Peyer's patch (tissue), 4 donors: ENCODE measurements around the gene CCDC177. TPM values are rescaled to one million over a fixed set of nuclear protein-coding genes. Genes with fewer than 3 reads are reported as not detected.
A peak's percentile ranks its signal among the peaks of the same experiment; 100 is the strongest.

Experiments used
- DNase-seq, 3 donors: peaks; one replicate each; pipeline ENCODE4 v3.0.0-alpha.2; 2017 to 2019
- H3K27ac ChIP-seq, 4 donors: fragments of 200-600 bp; sonication (generic); one replicate each; pipeline ENCODE4 v1.5.1; 2016 to 2019
- H3K27me3 ChIP-seq, 2 donors: fragments of 200-600 bp; sonication (generic); one replicate each; pipeline ENCODE4 v1.5.1; 2019
- H3K36me3 ChIP-seq, 3 donors: fragments of 200-600 bp; sonication (generic); one replicate each; pipeline ENCODE4 v1.5.1; 2016 to 2019
- H3K4me1 ChIP-seq, 4 donors: fragments of 200-600 bp; sonication (generic); one replicate each; pipeline ENCODE4 v1.5.1; 2016 to 2019
- H3K4me3 ChIP-seq, 4 donors: fragments of 200-600 bp; sonication (generic); 1 replicate in 3 of 4; 2 replicates in 1 of 4; pipeline ENCODE4 v1.5.1; 2016 to 2019; ENCODE audit warnings: mild to moderate bottlenecking in 1 of 4
- H3K9me3 ChIP-seq, 4 donors: fragments of 200-600 bp; sonication (generic); one replicate each; pipeline ENCODE4 v1.5.1; 2016 to 2019; ENCODE audit warnings: mild to moderate bottlenecking in 1 of 4
- CTCF ChIP-seq, 6 experiments: fragments of 450-650 bp in 4 of 6; fragments of 200-600 bp in 2 of 6; sonication (generic) in 1 of 6; IDR thresholded peaks; one replicate each; pipeline ENCODE4 v1.5.1; 2017 to 2019; ENCODE audit warnings: antibody characterized with exemption in 6 of 6, mild to moderate bottlenecking in 3 of 6, moderate library complexity in 1 of 6
- POLR2A ChIP-seq, 2 donors: fragments of 450-650 bp; IDR thresholded peaks; one replicate each; pipeline ENCODE4 v1.5.1; 2017; ENCODE audit warnings: antibody characterized with exemption in 2 of 2, mild to moderate bottlenecking in 2 of 2, moderate library complexity in 2 of 2
- total RNA-seq, 4 donors: library from RNA; depleted of rRNA; stranded (reverse); fragments of >200 nt; gene quantifications; one replicate each; pipeline ENCODE4 v1.1.0, GENCODE V29; 2016

The CCDC177 gene
- total RNA-seq, 4 donors from 2014 or later = not detected

GRCh38 chr14:69595336-69595735, 20.7 kb upstream of the CCDC177 start:
- H3K4me3 ChIP-seq = no peak overlapping the region
- no peaks in the 10 kb centered on the region for H3K27me3 ChIP-seq
- H3K36me3 ChIP-seq = no peaks in the 10 kb centered on the region
- TF ChIP-seq POLR2A (IDR thresholded peaks at IDR 0.05) = no peak
- TF ChIP-seq CTCF (IDR thresholded peaks at IDR 0.05) = no peak
- H3K27ac ChIP-seq = no peak overlapping the region
- no peaks in the 10 kb centered on the region for H3K9me3 ChIP-seq
- no peak for DNase-seq
- no peaks in the 10 kb centered on the region for H3K4me1 ChIP-seq

- Histone ChIP-seq H3K27me3 (no peaks in the 10 kb centered on the region), H3K4me1 (no peaks in the 10 kb centered on the region), H3K36me3 (no peaks in the 10 kb centered on the region), H3K9me3 (no peaks in the 10 kb centered on the region), H3K4me3 (no peak overlapping the region), H3K27ac (no peak overlapping the region)
- TF ChIP-seq CTCF (IDR thresholded peaks at IDR 0.05) (no peak), POLR2A (IDR thresholded peaks at IDR 0.05) (no peak)
- DNase-seq = no peak
Measured at GRCh38 chr14:69594846-69595245, 20.2 kb upstream of the CCDC177 start.

- H3K4me1 ChIP-seq = no peaks in the 10 kb centered on the region
- H3K36me3 ChIP-seq = no peaks in the 10 kb centered on the region
- H3K27ac ChIP-seq = no peak overlapping the region
- no peak for DNase-seq
- no peak for TF ChIP-seq CTCF (IDR thresholded peaks at IDR 0.05)
- TF ChIP-seq POLR2A (IDR thresholded peaks at IDR 0.05) = no peak
- no peaks in the 10 kb centered on the region for H3K27me3 ChIP-seq
- H3K4me3 ChIP-seq = no peak overlapping the region
- H3K9me3 ChIP-seq = no peaks in the 10 kb centered on the region
Measured at GRCh38 chr14:69593018-69593677, 18.5 kb upstream of the CCDC177 start.

GRCh38 chr14:69591317-69591716, 16.6 kb upstream of the CCDC177 start:
- Histone ChIP-seq H3K27me3 (no peaks in the 10 kb centered on the region), H3K4me1 (peaks cover 0 to 8% (median 0%) of the 10 kb centered on the region in 4 donors), H3K4me3 (no peak overlapping the region), H3K27ac (no peak overlapping the region), H3K36me3 (no peaks in the 10 kb centered on the region), H3K9me3 (no peaks in the 10 kb centered on the region)
- DNase-seq = no peak
- no peak for TF ChIP-seq CTCF (IDR thresholded peaks at IDR 0.05)
- TF ChIP-seq POLR2A (IDR thresholded peaks at IDR 0.05) = no peak

- H3K36me3 ChIP-seq = no peaks in the 10 kb centered on the region
- peaks cover 0 to 8% (median 0%) of the 10 kb centered on the region in 4 donors for H3K4me1 ChIP-seq
- DNase-seq = peak in 2 of 3 donors; percentile 60 to 80
- no peaks in the 10 kb centered on the region for H3K27me3 ChIP-seq
- H3K27ac ChIP-seq = peak overlapping the region in 2 of 4 donors; percentile 50 to 56
- peak overlapping the region in 2 of 4 donors; percentile 6 to 15 for H3K4me3 ChIP-seq
- no peak for TF ChIP-seq POLR2A (IDR thresholded peaks at IDR 0.05)
- no peak for TF ChIP-seq CTCF (IDR thresholded peaks at IDR 0.05)
- no peaks in the 10 kb centered on the region for H3K9me3 ChIP-seq
Measured at GRCh38 chr14:69587389-69587788, 12.7 kb upstream of the CCDC177 start.
